Adrenal gland (tissue), 5 donors: ENCODE data around the gene GPAT3.

Experiments used
- CTCF ChIP-seq, 6 experiments: fragments of 450-650 bp in 4 of 6; fragments of 200-600 bp in 2 of 6; sonication (generic) in 1 of 6; IDR thresholded peaks; 1 replicate in 5 of 6; 2 replicates in 1 of 6; pipeline versions ENCODE4 v1.5.1 to v1.8.0; 2016 to 2021; ENCODE audit warnings: antibody characterized with exemption in 6 of 6, mild to moderate bottlenecking in 2 of 6, moderate library complexity in 1 of 6
- POLR2A ChIP-seq, 2 donors: fragments of 450-650 bp; IDR thresholded peaks; one replicate each; pipeline ENCODE4 v1.6.1; 2017; ENCODE audit warnings: antibody characterized with exemption in 2 of 2, mild to moderate bottlenecking in 2 of 2, moderate library complexity in 1 of 2
- donor health status: DM: no; HTN: no; CAD: no.

GRCh38 chr4:83605210-83605609, 69.3 kb downstream of the GPAT3 start:
- TF ChIP-seq CTCF (IDR thresholded peaks at IDR 0.05) (no peak), POLR2A (IDR thresholded peaks at IDR 0.05) (no peak)
